Measurements from ENCODE around the gene GALNT9. TPM values are rescaled to one million over a fixed set of nuclear protein-coding genes. Genes with fewer than 3 reads are reported as not detected.

Gene GALNT9
- total and polyA plus RNA-seq, 9 donors, result 0.12 to 21.9 (median 1.3) TPM; not detected in 1

- no peaks in the 10 kb centered on the region for H3K36me3 ChIP-seq
- H3K4me3 ChIP-seq, result no peak overlapping the region
- H3K4me1 ChIP-seq (ENCODE audit: insufficient read depth), result no peaks in the 10 kb centered on the region
- intact Hi-C loops (cut with DNase I), result no loop called here
- no peak overlapping the region for H3K27ac ChIP-seq
- WGBS, 3 donors, result 83 to 87% (median 86%) methylated on average over 26 of the region's 26 CpGs
- H3K9me3 ChIP-seq, result no peaks in the 10 kb centered on the region
- no peaks in the 10 kb centered on the region for H3K27me3 ChIP-seq
- DNase-seq, result no peak
- TF ChIP-seq POLR2A (IDR thresholded peaks at IDR 0.05) (no peak), CTCF (IDR thresholded peaks at IDR 0.05) (no peak), EP300 (IDR thresholded peaks at IDR 0.05) (no peak)
Measured at GRCh38 chr12:132213359-132214160, 115.8 kb downstream of the GALNT9 start.

- Histone ChIP-seq H3K4me1 (ENCODE audit: insufficient read depth) (no peaks in the 10 kb centered on the region), H3K27ac (no peak overlapping the region), H3K27me3 (no peaks in the 10 kb centered on the region), H3K9me3 (no peaks in the 10 kb centered on the region), H3K4me3 (no peak overlapping the region), H3K36me3 (no peaks in the 10 kb centered on the region)
- TF ChIP-seq CTCF (IDR thresholded peaks at IDR 0.05) (no peak), POLR2A (IDR thresholded peaks at IDR 0.05) (no peak), EP300 (IDR thresholded peaks at IDR 0.05) (no peak)
- intact Hi-C loops (cut with DNase I), result no loop called here
- no peak for DNase-seq
- 92 to 94% (median 92%) methylated on average over 17 of the region's 17 CpGs for WGBS, 3 donors
Measured at GRCh38 chr12:132211816-132212215, 117.6 kb downstream of the GALNT9 start.

DNA sequence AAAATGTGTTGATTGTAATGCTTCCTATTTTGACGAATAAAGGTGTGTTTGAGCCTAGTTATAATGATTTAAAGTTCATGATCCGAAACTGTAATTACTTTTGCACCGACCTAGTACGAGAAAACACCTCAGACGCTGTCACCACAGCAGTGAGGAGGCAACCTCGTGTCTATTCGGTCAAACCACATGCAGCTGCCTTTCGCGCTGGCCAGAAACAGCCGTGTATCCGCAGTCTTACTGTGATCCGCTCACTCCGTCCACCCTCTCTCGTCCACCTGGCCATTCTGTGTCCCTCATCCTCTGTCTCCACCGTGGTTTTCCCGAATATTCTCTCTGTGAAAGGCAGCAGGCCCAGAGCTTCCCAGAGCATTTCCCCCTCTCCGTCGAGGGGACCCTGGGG lies 118.1 kb downstream of the GALNT9 start:
- Histone ChIP-seq H3K27me3 (no peaks in the 10 kb centered on the region), H3K4me3 (no peak overlapping the region), H3K4me1 (ENCODE audit: insufficient read depth) (no peaks in the 10 kb centered on the region), H3K27ac (no peak overlapping the region), H3K36me3 (no peaks in the 10 kb centered on the region), H3K9me3 (no peaks in the 10 kb centered on the region)
- intact Hi-C loops (cut with DNase I), result no loop called here
- no peak for DNase-seq
- no peak for TF ChIP-seq CTCF (IDR thresholded peaks at IDR 0.05)
- TF ChIP-seq EP300 (IDR thresholded peaks at IDR 0.05), result no peak
- TF ChIP-seq POLR2A (IDR thresholded peaks at IDR 0.05), result no peak
- WGBS, 3 donors, result 86 to 95% (median 94%) methylated on average over 18 of the region's 18 CpGs

DNA sequence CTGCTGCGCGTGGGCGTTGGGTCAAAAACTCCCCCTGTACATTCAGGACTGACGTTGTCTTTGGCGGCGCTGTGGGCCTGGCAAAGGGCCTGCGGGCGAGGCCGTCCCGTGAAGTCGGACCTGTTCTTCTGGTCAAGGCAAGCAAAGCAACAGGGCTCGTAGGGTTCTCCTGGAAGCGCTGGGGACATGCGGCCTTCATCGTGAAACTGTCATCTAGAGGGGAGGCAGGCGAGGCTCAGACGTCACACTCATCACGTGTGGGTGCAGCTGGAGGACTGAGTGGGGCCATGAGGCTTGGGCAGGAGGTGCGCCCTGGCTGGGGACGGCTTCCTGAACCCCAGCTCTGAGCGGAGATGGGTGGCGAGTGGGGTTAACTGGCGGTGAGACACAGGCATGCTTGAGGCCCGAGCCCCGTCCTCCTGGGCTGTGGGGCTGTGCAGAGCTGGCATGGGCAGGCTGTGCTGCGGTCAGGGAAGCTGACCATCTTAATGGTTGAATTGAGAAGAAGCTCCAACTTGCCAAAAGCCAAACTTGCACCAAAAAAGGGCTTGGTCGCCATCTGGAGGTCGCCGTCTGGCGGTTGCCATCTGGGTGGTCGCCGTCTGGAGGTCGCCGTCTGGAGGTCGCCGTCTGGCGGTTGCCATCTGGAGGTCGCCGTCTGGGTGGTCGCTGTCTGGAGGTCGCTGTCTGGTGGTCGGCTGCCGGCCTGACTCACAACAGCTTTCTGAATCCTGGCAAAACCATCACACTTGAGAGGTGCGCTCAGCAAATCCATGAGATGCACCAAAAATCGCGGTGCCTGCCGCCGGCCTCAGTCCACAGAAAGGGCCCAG lies 119.0 kb downstream of the GALNT9 start:
- H3K9me3 ChIP-seq, result no peaks in the 10 kb centered on the region
- no peak for DNase-seq
- TF ChIP-seq EP300 (IDR thresholded peaks at IDR 0.05) (no peak), POLR2A (IDR thresholded peaks at IDR 0.05) (no peak), CTCF (IDR thresholded peaks at IDR 0.05) (no peak)
- no peak overlapping the region for H3K4me3 ChIP-seq
- 84 to 86% (median 85%) methylated on average over 48 of the region's 48 CpGs for WGBS, 3 donors
- intact Hi-C loops (cut with DNase I), result no loop called here
- H3K27ac ChIP-seq, result no peak overlapping the region
- no peaks in the 10 kb centered on the region for H3K36me3 ChIP-seq
- no peaks in the 10 kb centered on the region for H3K27me3 ChIP-seq
- H3K4me1 ChIP-seq (ENCODE audit: insufficient read depth), result peaks cover under 1% of the 10 kb centered on the region

All from ovary (tissue), 9 donors.